Fibroblast of upper back skin (primary cell): ENCODE results near the gene KSR1.
"Not testable (repeated sequence)": the region's sequence is repeated elsewhere in the genome, so short reads cannot be mapped to it uniquely, and the experiment has no call there.

Source experiments
- DNase-seq: peaks from one replicate; pipeline ENCODE4 v3.0.0-alpha.2; 2013

The KSR1 gene

DNA sequence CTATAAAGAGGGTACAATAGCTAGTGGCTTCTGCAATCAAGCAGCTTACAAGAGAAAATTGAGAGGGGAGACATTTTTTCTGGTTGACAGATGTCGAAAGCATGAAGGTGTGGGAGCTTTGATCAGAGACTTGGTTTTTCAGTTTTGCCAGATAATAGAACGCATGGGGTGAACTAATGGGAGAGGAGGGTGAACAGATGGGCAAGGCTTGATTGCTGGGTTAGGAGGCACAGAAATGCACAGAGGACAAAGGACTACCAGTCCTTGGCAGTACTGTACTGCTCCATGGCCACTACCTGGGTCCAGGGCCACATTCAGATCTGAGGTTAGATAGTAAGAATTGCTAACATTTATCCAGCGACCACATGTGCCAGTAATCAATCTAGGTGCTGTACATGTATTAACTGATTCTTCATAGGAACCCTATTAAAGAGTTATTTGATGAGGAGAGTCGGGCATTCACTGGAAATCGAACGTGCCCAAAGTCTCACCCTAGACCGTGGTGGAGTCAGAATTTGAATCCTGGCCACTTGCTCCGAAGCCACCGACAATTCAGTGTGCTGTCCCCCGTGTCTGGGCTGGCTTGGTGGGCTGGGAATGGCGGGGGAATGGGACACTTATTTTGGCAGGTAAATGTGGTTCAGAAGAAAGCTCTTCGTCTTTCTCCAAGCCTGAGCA lies 873 bp upstream of the KSR1 start:
- DNase-seq, result no peak

GRCh38 chr17:27456681-27457359 lies 572 bp downstream of the KSR1 start:
- peak; percentile 24 for DNase-seq

DNA sequence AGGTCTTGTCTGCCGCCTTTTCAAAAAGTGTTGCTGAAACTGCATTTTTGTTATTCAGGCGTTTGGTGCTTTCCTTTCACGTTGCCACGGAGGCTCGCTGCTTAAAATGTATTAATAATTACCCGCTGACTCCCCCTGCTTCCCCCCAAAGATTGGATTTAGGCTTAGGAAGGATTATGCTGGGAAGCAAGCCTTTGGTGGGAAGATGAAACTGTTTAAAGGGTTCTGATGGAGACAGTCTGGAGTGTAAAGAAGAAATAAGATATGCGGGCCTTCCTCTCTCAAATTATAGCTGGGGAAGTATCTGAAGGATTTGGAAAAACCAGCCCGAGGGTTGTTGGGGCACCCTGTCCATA lies 1.1 kb downstream of the KSR1 start:
- DNase-seq, result no peak

GRCh38 chr17:27457731-27458523 lies 1.7 kb downstream of the KSR1 start:
- peak; percentile 28 for DNase-seq

DNA sequence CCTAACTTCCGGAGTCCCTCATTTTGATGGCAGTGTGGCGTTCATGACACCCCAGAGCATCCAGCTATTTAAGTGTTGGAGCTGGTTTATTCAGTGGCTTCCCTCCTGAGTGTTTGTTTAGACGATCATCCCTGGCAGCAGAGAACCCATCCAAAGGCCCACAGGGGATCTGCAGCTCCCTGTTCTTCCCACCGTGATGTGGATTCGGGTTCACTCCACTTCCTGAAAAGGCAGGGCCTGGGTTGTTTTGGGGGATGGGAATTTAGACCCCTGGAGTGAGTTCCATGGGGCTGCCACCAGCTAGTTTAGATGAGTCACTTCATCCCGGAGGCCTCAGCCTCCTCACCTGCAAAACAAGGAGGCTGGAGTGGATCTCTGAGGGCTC lies 2.3 kb downstream of the KSR1 start:
- no peak for DNase-seq

DNA sequence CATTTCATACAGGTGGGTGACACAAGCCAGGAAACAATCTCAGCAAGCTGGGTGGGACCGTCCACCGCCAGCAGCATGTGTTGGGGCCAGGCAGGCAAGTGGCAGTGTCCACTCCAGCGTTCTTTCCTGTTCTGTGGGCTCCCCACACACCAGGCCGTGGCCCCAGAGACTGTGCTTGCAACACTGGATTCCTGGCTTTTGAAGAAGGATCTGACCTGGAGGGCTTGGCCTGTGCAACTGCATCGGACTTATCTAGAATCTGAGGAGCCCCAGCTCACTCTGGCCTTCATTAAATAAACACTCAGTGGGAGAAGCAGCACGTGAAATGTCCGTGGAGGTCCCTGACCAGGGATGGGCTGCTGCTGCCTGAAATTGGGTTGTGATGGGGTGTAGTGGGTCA lies 3.2 kb downstream of the KSR1 start:
- DNase-seq, result no peak

DNA sequence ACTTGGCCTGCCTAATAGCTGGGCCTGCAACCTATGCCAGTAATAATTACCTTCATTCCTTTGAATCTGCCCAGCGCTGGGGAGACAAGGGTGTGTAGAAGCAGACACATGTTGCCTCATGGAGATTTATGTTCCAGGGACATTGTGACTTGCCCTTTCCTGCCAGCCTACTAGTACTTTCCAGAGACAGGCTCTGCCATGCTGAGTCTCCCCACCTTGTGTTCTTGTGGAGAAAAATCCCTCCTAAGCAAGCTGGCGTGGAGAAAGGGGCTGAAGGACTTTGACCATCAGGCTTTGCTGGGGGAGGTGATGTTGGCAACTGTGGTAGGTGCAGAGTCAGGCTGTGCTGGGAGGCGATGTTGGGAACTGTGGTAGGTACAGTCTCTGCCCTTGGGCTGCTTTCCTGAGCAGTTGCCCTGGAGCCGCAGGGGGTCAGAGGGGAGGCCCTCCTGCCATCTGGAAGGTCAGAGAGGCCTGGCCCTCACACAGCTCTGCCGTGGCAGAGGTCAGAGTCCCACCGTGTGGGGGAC lies 4.0 kb downstream of the KSR1 start:
- no peak for DNase-seq

GRCh38 chr17:27461192-27461859 lies 5.1 kb downstream of the KSR1 start:
- no peak for DNase-seq

DNA sequence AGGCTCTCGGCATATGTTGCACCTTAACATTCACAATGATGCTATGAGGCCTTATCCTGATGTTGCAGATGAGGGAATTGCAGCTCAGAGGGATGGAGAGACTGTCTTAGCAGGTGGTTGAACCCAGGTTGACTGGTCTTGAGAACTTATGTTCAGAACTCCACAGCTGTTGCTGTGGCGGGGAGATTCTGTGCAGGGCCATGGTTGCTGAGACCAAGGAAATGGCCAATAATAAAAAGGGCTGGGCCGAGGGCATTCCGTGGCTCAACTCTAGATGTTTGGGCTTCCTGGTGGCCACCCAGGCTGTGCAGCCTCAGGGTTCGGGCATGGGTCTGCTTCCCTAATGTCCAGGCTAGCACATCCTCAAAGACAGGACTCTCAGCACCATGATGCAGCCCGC lies 5.9 kb downstream of the KSR1 start:
- DNase-seq, result no peak

GRCh38 chr17:27462714-27463113 lies 6.5 kb downstream of the KSR1 start:
- DNase-seq, result no peak

DNA sequence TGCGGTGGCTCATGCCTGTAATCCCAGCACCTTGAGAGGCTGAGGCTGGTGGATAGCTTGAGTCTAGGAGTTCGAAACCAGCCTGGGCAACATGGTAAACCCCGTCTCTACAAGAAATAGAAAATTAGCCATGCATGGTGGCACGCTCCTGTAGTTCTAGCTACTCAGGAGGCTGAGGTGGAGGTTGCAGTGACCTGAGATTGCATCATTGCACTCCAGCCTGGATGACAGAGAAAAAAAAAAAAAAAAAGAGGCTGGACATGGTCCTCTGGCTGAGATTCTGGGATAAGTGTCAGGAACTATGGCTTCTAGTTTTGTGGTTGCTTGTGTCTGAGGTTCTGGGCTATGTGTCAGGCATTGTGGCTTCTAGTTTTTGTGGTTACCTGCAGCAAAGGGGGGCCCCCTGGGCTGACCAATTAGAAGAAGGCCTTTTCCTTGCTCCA lies 7.0 kb downstream of the KSR1 start:
- peak; percentile 58 for DNase-seq

DNA sequence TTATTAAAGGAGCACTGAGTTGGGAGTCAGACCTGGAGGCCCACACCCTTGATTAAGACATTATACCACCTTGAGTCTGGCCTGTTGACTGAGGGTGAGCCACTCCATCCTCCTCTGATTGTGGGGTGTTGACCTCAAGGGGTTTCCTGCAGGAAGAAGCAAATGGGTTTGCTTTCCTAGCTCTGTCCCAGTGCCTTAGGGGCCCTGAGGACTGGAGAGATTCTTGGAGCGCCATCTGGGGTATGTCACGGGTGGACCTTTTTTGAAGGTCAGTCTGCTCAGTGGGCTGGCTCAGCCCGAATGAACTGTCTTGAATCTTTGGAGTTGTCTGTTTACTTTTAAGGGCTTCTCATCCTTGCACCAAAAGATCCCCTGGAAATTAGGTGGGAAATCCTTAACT lies 7.8 kb downstream of the KSR1 start:
- DNase-seq, result not testable (repeated sequence)

- DNase-seq, result no peak
These were observed 8.2 kb downstream of the KSR1 start for GRCh38 chr17:27464431-27464830.

DNA sequence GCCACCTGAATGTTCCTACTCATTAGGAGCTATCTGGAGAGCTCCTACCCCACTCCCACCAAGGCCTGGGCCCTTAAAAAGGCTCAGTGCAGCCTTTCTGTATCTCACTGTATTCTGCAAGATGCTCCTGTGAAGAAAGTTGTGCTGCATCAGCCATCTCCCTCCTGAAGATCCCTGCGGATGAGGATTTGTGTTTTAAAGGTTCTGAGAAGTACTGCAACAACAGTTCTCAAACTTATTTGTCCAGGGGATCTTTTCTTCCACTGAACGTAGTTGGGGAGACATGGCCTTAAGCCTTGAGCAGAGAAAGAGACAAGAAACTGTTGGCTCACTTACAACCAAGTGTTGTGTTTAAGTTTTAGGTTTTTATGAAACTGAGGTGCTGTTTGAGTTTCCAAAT lies 9.6 kb downstream of the KSR1 start:
- not testable (repeated sequence) for DNase-seq

DNA sequence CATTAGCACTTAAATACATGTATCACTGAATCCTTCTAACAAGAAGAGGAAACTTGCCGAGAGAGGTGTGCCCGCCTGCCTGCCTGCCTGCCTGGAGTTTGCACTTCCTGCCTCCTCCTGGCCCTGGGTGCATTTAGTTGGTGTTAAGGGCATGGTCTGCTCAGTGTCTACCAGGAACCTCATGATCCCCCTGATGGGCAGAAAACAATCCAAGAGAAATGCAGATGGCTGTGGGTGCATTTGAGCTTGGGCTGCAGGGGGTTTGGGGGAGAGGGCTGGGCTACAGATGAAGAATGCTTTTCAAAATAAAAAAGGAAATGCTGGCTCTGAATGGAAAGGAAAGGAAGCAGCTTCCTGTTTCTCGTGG lies 10.1 kb downstream of the KSR1 start:
- no peak for DNase-seq

DNA sequence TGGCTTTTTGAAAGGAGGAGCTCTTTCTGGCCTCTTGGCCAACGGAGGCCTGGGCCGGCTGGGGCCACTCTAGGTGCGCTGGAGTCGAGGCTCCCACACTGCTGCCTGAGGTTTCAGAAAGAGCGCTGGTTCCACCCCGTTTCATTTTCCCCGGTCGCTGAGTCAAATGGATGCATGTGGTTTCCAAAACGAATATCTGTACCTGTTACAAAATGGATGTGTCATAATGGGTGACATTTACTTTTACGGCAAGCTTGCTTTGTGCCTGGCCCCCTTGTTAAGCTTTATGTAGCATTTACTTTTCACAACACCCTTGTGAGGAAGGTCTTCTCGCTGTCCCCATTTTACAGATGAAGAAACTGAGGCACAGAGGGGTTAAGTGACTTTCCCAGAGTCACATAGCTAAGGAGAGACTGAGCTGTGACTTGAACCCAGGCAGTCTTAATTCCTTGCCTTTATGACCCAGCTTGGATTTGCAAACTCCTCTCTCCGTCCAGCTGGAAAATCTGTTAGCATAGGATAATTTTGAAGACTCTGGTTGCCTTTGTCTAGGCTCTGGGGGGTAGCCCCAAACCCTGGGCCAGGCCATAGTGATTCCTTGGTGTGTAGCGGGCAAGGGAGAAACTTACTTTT lies 10.6 kb downstream of the KSR1 start:
- DNase-seq, result no peak

- no peak for DNase-seq
These were observed 13.0 kb downstream of the KSR1 start for GRCh38 chr17:27469256-27469655.

- DNase-seq, result no peak
These were observed 15.3 kb downstream of the KSR1 start for GRCh38 chr17:27471321-27472269.

GRCh38 chr17:27473190-27473747 lies 17.0 kb downstream of the KSR1 start:
- DNase-seq, result no peak

GRCh38 chr17:27473748-27474609 lies 17.7 kb downstream of the KSR1 start:
- DNase-seq, result no peak
